KMS-11 (cell line): ENCODE results near the gene ABCB1.

ENCODE experiments used
- H2AFZ ChIP-seq: fragments of 200-600 bp; sonication (generic); 2 replicates; pipeline ENCODE4 v1.6.1; 2016; ENCODE audit warnings: antibody characterized with exemption, mixed run types, low read depth
- H3K27ac ChIP-seq: fragments of 200-600 bp; sonication (generic); 2 replicates; pipeline ENCODE4 v1.6.1; 2016; ENCODE audit warnings: mild to moderate bottlenecking, mixed run types
- H3K27me3 ChIP-seq: fragments of 200-600 bp; sonication (generic); 2 replicates; pipeline ENCODE4 v1.6.1; 2017; ENCODE audit warnings: mild to moderate bottlenecking, low read depth, mixed run types, moderate library complexity; ENCODE audit not compliant: insufficient read depth
- H3K36me3 ChIP-seq: fragments of 200-600 bp; sonication (generic); 2 replicates; pipeline ENCODE4 v1.6.1; 2017; ENCODE audit warnings: mild to moderate bottlenecking, mixed run types; ENCODE audit not compliant: insufficient read depth
- H3K4me1 ChIP-seq: fragments of 200-600 bp; sonication (generic); 2 replicates; pipeline ENCODE4 v1.6.1; 2016; ENCODE audit warnings: mild to moderate bottlenecking, low read depth, mixed run types; ENCODE audit not compliant: poor library complexity, severe bottlenecking
- H3K4me2 ChIP-seq: fragments of 200-600 bp; sonication (generic); 2 replicates; pipeline ENCODE4 v1.7.0; 2016; ENCODE audit warnings: mild to moderate bottlenecking, mixed run types
- H3K4me3 ChIP-seq: fragments of 200-600 bp; sonication (generic); IDR thresholded peaks from 2 replicates; pipeline ENCODE4 v1.6.1; 2017; ENCODE audit warnings: low read depth, low read length, mixed read lengths; ENCODE audit not compliant: insufficient read depth
- H3K79me2 ChIP-seq: fragments of 200-600 bp; sonication (generic); 2 replicates; pipeline ENCODE4 v1.6.1; 2016; ENCODE audit warnings: low read depth, mixed run types; ENCODE audit not compliant: insufficient read depth
- H3K9ac ChIP-seq: fragments of 200-600 bp; sonication (generic); 2 replicates; pipeline ENCODE4 v1.6.1; 2016; ENCODE audit warnings: mild to moderate bottlenecking, mixed run types
- H4K20me1 ChIP-seq: fragments of 200-600 bp; sonication (generic); 2 replicates; pipeline ENCODE4 v1.6.1; 2016; ENCODE audit warnings: mild to moderate bottlenecking, mixed run types; ENCODE audit not compliant: insufficient read depth
- CTCF ChIP-seq: fragments of 200-600 bp; sonication (generic); conservative IDR thresholded peaks from 2 replicates; pipeline ENCODE4 v1.6.1; 2017; ENCODE audit warnings: low read depth, mild to moderate bottlenecking, antibody characterized with exemption, low read length, moderate library complexity, mixed read lengths

Gene ABCB1

DNA sequence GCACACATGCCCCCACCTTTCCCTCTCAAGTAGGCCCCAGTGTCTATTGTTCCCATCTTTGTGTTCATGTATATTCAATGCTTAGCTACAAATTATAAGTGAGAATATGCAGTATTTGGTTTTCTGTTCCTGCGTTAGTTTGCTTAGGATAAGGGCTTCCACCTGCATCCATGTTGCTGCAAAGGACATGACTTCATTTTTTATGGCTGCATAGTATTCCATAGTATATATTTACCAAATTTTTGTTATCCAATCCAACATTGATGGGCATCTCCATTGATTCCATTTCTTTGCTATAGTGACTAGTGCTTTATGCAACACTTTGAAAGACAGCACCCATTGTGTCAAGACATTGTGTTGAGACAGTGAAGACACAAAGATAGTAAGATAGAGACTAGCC lies 106.2 kb downstream of the ABCB1 start:
- Histone ChIP-seq H3K27ac (no peak overlapping the region), H3K79me2 (no peaks in the 10 kb centered on the region), H3K36me3 (no peaks in the 10 kb centered on the region), H3K9ac (no peak overlapping the region), H3K27me3 (no peaks in the 10 kb centered on the region), H3K4me2 (no peak overlapping the region), H4K20me1 (no peaks in the 10 kb centered on the region), H3K4me1 (no peaks in the 10 kb centered on the region), H2AFZ (no peak overlapping the region), H3K4me3 (no peak overlapping the region)
- TF ChIP-seq CTCF = no peak

GRCh38 chr7:87483131-87483530 lies 117.6 kb downstream of the ABCB1 start:
- H3K4me2 ChIP-seq = no peak overlapping the region

DNA sequence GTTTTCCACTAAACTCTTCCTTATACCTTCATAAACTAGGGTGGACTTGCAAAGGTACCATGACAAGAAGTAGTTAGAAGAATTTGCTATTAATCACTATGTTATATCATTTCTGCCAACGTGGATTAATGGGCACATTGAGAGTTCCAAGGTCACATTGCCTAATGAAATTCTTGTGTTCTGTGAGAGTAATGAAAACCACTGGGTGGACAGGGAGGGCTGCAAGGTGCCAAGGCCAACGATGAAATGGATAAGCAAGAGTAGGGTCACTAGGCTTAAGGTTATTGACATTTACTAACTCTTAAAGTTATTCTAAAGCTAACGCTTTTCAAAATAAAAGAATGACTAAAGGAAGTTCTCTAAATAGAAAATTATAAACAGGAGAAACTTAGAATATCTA lies 118.6 kb downstream of the ABCB1 start:
- Histone ChIP-seq H3K27me3 (no peaks in the 10 kb centered on the region), H3K36me3 (no peaks in the 10 kb centered on the region), H3K79me2 (no peaks in the 10 kb centered on the region), H3K4me1 (no peaks in the 10 kb centered on the region), H3K4me2 (no peak overlapping the region), H3K9ac (no peak overlapping the region), H2AFZ (no peak overlapping the region), H3K27ac (no peak overlapping the region), H3K4me3 (no peak overlapping the region), H4K20me1 (no peaks in the 10 kb centered on the region)
- TF ChIP-seq CTCF = no peak

More at GRCh38 chr7:87483131-87483530, 117.6 kb downstream of the ABCB1 start:
- Histone ChIP-seq H3K4me1 (no peaks in the 10 kb centered on the region), H2AFZ (no peak overlapping the region), H3K36me3 (no peaks in the 10 kb centered on the region), H3K27me3 (no peaks in the 10 kb centered on the region), H3K9ac (no peak overlapping the region), H4K20me1 (no peaks in the 10 kb centered on the region), H3K79me2 (no peaks in the 10 kb centered on the region), H3K27ac (no peak overlapping the region), H3K4me3 (no peak overlapping the region)
- TF ChIP-seq CTCF = no peak

- no peak overlapping the region for H3K9ac ChIP-seq
- no peaks in the 10 kb centered on the region for H4K20me1 ChIP-seq
- no peaks in the 10 kb centered on the region for H3K36me3 ChIP-seq
- no peak overlapping the region for H3K27ac ChIP-seq
- TF ChIP-seq CTCF = no peak
- H3K27me3 ChIP-seq = no peaks in the 10 kb centered on the region
- H2AFZ ChIP-seq = no peak overlapping the region
- no peak overlapping the region for H3K4me3 ChIP-seq
- no peaks in the 10 kb centered on the region for H3K4me1 ChIP-seq
- H3K79me2 ChIP-seq = no peaks in the 10 kb centered on the region
- H3K4me2 ChIP-seq = no peak overlapping the region
Measured at GRCh38 chr7:87480386-87480785, 120.3 kb downstream of the ABCB1 start.
